IMR-90 (cell line): ENCODE measurements around the gene MSL3B.

Experiments
- ATAC-seq: fragments of 200-7000 bp; cut with Tn5 transposase; 2 replicates; pipeline ENCODE4 v1.9.1; 2020; ENCODE audit warnings: low read depth, mild to moderate bottlenecking, moderate library complexity
- BruUV-seq: library from RNA; stranded (reverse); fragments of 400-500 nt; replicated peaks from 2 replicates; lab custom pipeline; 2021; lab: Mats Ljungman, UMichigan
- CTCF ChIA-PET: fragments of 300-600 bp; formaldehyde crosslinking; extraction: SDS; loops from one replicate; lab custom pipeline; 2021; ENCODE audit warnings: antibody characterized with exemption; lab: Yijun Ruan, JAX
- POLR2A ChIA-PET: fragments of 300-600 bp; sonication (Branson Sonifier 250); formaldehyde crosslinking; loops from one replicate; lab custom pipeline; 2022; ENCODE audit warnings: antibody characterized with exemption; ENCODE audit not compliant: unreplicated experiment; lab: Charles Lee
- DNase-seq: peaks from one replicate; pipeline ENCODE4 v3.0.0; 2013
- H2AFZ ChIP-seq: replicated peaks from 2 replicates; pipeline ENCODE3; 2013; ENCODE audit warnings: low read length, mild to moderate bottlenecking; ENCODE audit not compliant: poor library complexity
- H2AK5ac ChIP-seq: 2 replicates; pipeline ENCODE4 v1.6.1; 2013; ENCODE audit warnings: low read depth, low read length, inconsistent platforms
- H2AK9ac ChIP-seq: replicated peaks from 2 replicates; pipeline ENCODE3; 2013; ENCODE audit warnings: mild to moderate bottlenecking, low read depth, low read length, moderate library complexity; ENCODE audit not compliant: poor library complexity
- H2BK120ac ChIP-seq: 2 replicates; pipeline ENCODE4 v1.6.1; 2013; ENCODE audit warnings: low read depth, low read length, inconsistent platforms
- H2BK15ac ChIP-seq: 3 replicates; pipeline ENCODE4 v1.6.1; 2013; ENCODE audit warnings: low read depth, low read length, inconsistent platforms
- H2BK20ac ChIP-seq: 2 replicates; pipeline ENCODE4 v1.6.1; 2013; ENCODE audit warnings: low read depth, mild to moderate bottlenecking, inconsistent platforms, low read length, moderate library complexity
- H2BK5ac ChIP-seq: 2 replicates; pipeline ENCODE4 v1.6.1; 2013; ENCODE audit warnings: mild to moderate bottlenecking, low read depth, low read length, inconsistent platforms; ENCODE audit not compliant: poor library complexity, severe bottlenecking
- H3K14ac ChIP-seq: replicated peaks from 2 replicates; pipeline ENCODE4 v1.6.1; 2013; ENCODE audit warnings: low read depth, low read length, inconsistent platforms
- H3K18ac ChIP-seq: 2 replicates; pipeline ENCODE4 v1.6.1; 2013; ENCODE audit warnings: low read depth, low read length, control low read depth
- H3K23ac ChIP-seq: 2 replicates; pipeline ENCODE4 v1.6.1; 2013; ENCODE audit warnings: low read depth, low read length, inconsistent platforms
- H3K27ac ChIP-seq: 2 replicates; pipeline ENCODE4 v1.5.1; 2013; ENCODE audit warnings: mild to moderate bottlenecking, control low read depth, low read length; ENCODE audit not compliant: insufficient read depth
- H3K27me3 ChIP-seq: 2 replicates; pipeline ENCODE4 v1.6.1; 2013; ENCODE audit warnings: low read length; ENCODE audit not compliant: control insufficient read depth, insufficient read depth
- H3K36me3 ChIP-seq: 2 replicates; pipeline ENCODE4 v1.6.1; 2013; ENCODE audit warnings: low read length, mixed read lengths; ENCODE audit not compliant: control insufficient read depth, insufficient read depth
- H3K4ac ChIP-seq: 2 replicates; pipeline ENCODE4 v1.6.1; 2013; ENCODE audit warnings: low read depth, low read length, inconsistent platforms
- H3K4me1 ChIP-seq: 2 replicates; pipeline ENCODE4 v1.6.1; 2013; ENCODE audit warnings: low read length, mixed read lengths; ENCODE audit not compliant: control insufficient read depth, insufficient read depth
- H3K4me2 ChIP-seq: 2 replicates; pipeline ENCODE4 v1.6.1; 2013; ENCODE audit warnings: low read depth, mild to moderate bottlenecking, control low read depth, low read length, moderate library complexity
- H3K4me3 ChIP-seq: 2 replicates; pipeline ENCODE4 v1.5.1; 2013; ENCODE audit warnings: low read depth, mild to moderate bottlenecking, control low read depth, low read length, moderate library complexity; ENCODE audit not compliant: insufficient read depth
- H3K56ac ChIP-seq: 2 replicates; pipeline ENCODE4 v1.6.1; 2013; ENCODE audit warnings: low read length, inconsistent platforms; ENCODE audit not compliant: insufficient read depth; ENCODE audit errors: extremely low read depth
- H3K79me1 ChIP-seq, 2 experiments: 2 replicates each; pipeline ENCODE4 v1.6.1; 2013; ENCODE audit warnings: low read length in 2 of 2, inconsistent platforms in 1 of 2, low read depth in 1 of 2
- H3K9ac ChIP-seq: 2 replicates; pipeline ENCODE4 v1.6.1; 2013; ENCODE audit warnings: low read depth, low read length, control low read depth
- H3K9me1 ChIP-seq: 2 replicates; pipeline ENCODE4 v1.6.1; 2013; ENCODE audit warnings: low read length, inconsistent platforms; ENCODE audit not compliant: insufficient read depth
- H3K9me3 ChIP-seq: 2 replicates; pipeline ENCODE4 v1.6.1; 2013; ENCODE audit warnings: low read length; ENCODE audit not compliant: control insufficient read depth, insufficient read depth
- H4K20me1 ChIP-seq: 2 replicates; pipeline ENCODE4 v1.6.1; 2013; ENCODE audit warnings: low read length, inconsistent platforms; ENCODE audit not compliant: insufficient read depth
- H4K5ac ChIP-seq: 2 replicates; pipeline ENCODE4 v1.6.1; 2013; ENCODE audit warnings: mild to moderate bottlenecking, low read depth, low read length, control low read depth
- H4K8ac ChIP-seq, 2 experiments: 2 replicates each; pipeline ENCODE4 v1.6.1; 2013; ENCODE audit warnings: low read depth in 2 of 2, low read length in 2 of 2, control low read depth in 1 of 2, inconsistent platforms in 1 of 2
- H4K91ac ChIP-seq: 2 replicates; pipeline ENCODE4 v1.6.1; 2013; ENCODE audit warnings: low read depth, low read length, inconsistent platforms; ENCODE audit not compliant: insufficient read depth
- BHLHE40 ChIP-seq: fragments of 150-350 bp; IDR thresholded peaks from 2 replicates; pipeline ENCODE4 v1.6.1; 2016; ENCODE audit warnings: mild to moderate bottlenecking, low read depth, low read length
- CEBPB ChIP-seq: IDR thresholded peaks from 2 replicates; pipeline ENCODE4 v1.6.1; 2012; ENCODE audit warnings: low read depth, low read length, improper control_type of control experiment
- CHD1 ChIP-seq: IDR thresholded peaks from 2 replicates; pipeline ENCODE4 v1.6.1; 2012; ENCODE audit warnings: low read depth, low read length, improper control_type of control experiment
- ELK1 ChIP-seq: fragments of 150-350 bp; IDR thresholded peaks from 2 replicates; pipeline ENCODE4 v1.6.1; 2016; ENCODE audit warnings: low read depth, mild to moderate bottlenecking, low read length, moderate library complexity, borderline replicate concordance
- FOS ChIP-seq: fragments of 150-350 bp; IDR thresholded peaks from 2 replicates; pipeline ENCODE4 v1.6.1; 2016; ENCODE audit warnings: low read depth, low read length
- MAFK ChIP-seq: IDR thresholded peaks from 2 replicates; pipeline ENCODE4 v1.6.1; 2012; ENCODE audit warnings: low read depth, low read length, improper control_type of control experiment
- MAZ ChIP-seq: IDR thresholded peaks from 2 replicates; pipeline ENCODE4 v1.6.1; 2012; ENCODE audit warnings: low read depth, mild to moderate bottlenecking, low read length, improper control_type of control experiment, moderate library complexity, borderline replicate concordance
- MXI1 ChIP-seq: IDR thresholded peaks from 2 replicates; pipeline ENCODE4 v1.6.1; 2012; ENCODE audit warnings: low read depth, mild to moderate bottlenecking, low read length, moderate library complexity, borderline replicate concordance
- NFE2L2 ChIP-seq: fragments of 150-350 bp; IDR thresholded peaks from 2 replicates; pipeline ENCODE4 v1.6.1; 2016; ENCODE audit warnings: low read depth, mild to moderate bottlenecking, low read length
- POLR2A ChIP-seq: IDR thresholded peaks from 2 replicates; pipeline ENCODE4 v1.6.1; 2012; ENCODE audit warnings: mild to moderate bottlenecking, low read depth, low read length
- RAD21 ChIP-seq: IDR thresholded peaks from 2 replicates; pipeline ENCODE4 v1.6.1; 2012; ENCODE audit warnings: low read length, improper control_type of control experiment
- RCOR1 ChIP-seq: IDR thresholded peaks from 2 replicates; pipeline ENCODE4 v1.6.1; 2012; ENCODE audit warnings: mild to moderate bottlenecking, low read length, improper control_type of control experiment; ENCODE audit not compliant: insufficient replicate concordance
- RFX5 ChIP-seq: IDR thresholded peaks from 2 replicates; pipeline ENCODE4 v1.8.0; 2012; ENCODE audit warnings: low read depth, mild to moderate bottlenecking, low read length, moderate library complexity
- SMC3 ChIP-seq: fragments of 150-350 bp; IDR thresholded peaks from 2 replicates; pipeline ENCODE4 v1.6.1; 2016; ENCODE audit warnings: low read depth, mild to moderate bottlenecking, antibody characterized with exemption, low read length, moderate library complexity
- WGBS, 2 experiments: methylation state at CpG; one replicate each; pipeline versions ENCODE4 v1.1.5 to v1.1.7; 2013; ENCODE audit warnings: missing lambda C conversion rate in 2 of 2; ENCODE audit not compliant: insufficient read length in 1 of 2; ENCODE audit errors: extremely low coverage in 2 of 2; 5-methylcytosine and 5-hydroxymethylcytosine counted together
- dilution Hi-C: fragments of 300-500 bp; cut with HindIII; formaldehyde crosslinking; loops from one replicate; pipeline ENCODE4 v1.14.3; 2018; ENCODE audit warnings: low sequenced_read_pairs; ENCODE audit not compliant: unreplicated experiment
- in situ Hi-C: fragments of 300-500 bp; cut with MboI; formaldehyde crosslinking; loops from 3 replicates; pipeline ENCODE4 v1.14.3; 2019; ENCODE audit warnings: low sequenced_read_pairs, inconsistent platforms, mixed read lengths
- intact Hi-C: fragments of 100-400 bp; cut with micrococcal nuclease; formaldehyde crosslinking; loops from 2 replicates; pipeline ENCODE4 v1.10.0; 2022
- TF ChIP-seq, protein P1 (sequence below): conservative IDR thresholded peaks from 2 replicates; pipeline ENCODE4 v1.5.1; 2012; ENCODE audit warnings: mild to moderate bottlenecking, low read depth, low read length, improper control_type of control experiment
- TF ChIP-seq, protein P2 (sequence below): fragments of 150-350 bp; IDR thresholded peaks from 2 replicates; pipeline ENCODE4 v1.6.1; 2017; ENCODE audit warnings: mild to moderate bottlenecking, antibody characterized with exemption, low read length, low read depth

The MSL3B gene

GRCh38 chr2:233862261-233862768, 5.9 kb downstream of the MSL3B start:
- Histone ChIP-seq H3K79me1 (0 out of 4 replicates have a peak, but pooled peaks cover 0 to 3% of the 10 kb centered on the region in 2 experiments), H3K18ac (no peak overlapping the region), H3K4me3 (no peak overlapping the region), H3K23ac (no peak overlapping the region), H4K20me1 (no peaks in the 10 kb centered on the region), H2AFZ (no peak overlapping the region), H4K8ac (no peak overlapping the region), H3K36me3 (peaks cover 4% of the 10 kb centered on the region; the same call in 1 of the 2 replicates), H2AK5ac (no peak overlapping the region), H3K27ac (no peak overlapping the region), H3K4me1 (no peaks in the 10 kb centered on the region), H2AK9ac (no peak overlapping the region), H3K27me3 (no peaks in the 10 kb centered on the region), H4K91ac (no peak overlapping the region), H4K5ac (no peak overlapping the region), H3K56ac (no peak overlapping the region), H3K9me3 (no peaks in the 10 kb centered on the region), H3K14ac (no peak overlapping the region), H3K9me1 (no peaks in the 10 kb centered on the region), H2BK120ac (no peak overlapping the region), H2BK5ac (no peak overlapping the region), H3K9ac (no peak overlapping the region), H2BK15ac (no peak overlapping the region), H2BK20ac (no peak overlapping the region), H3K4me2 (no peak overlapping the region), H3K4ac (no peak overlapping the region)
- ATAC-seq = no peak
- POLR2A ChIA-PET = no interaction called here
- intact Hi-C loops = no loop called here
- BruUV-seq = no TSS peak
- WGBS, 2 experiments = no CpG with 5 or more reads among the region's 4 CpGs
- in situ Hi-C loops = no loop called here
- dilution Hi-C loops = no loop called here
- no peak for DNase-seq
- no peak for TF ChIP-seq MAZ
- TF ChIP-seq, protein P1, sequence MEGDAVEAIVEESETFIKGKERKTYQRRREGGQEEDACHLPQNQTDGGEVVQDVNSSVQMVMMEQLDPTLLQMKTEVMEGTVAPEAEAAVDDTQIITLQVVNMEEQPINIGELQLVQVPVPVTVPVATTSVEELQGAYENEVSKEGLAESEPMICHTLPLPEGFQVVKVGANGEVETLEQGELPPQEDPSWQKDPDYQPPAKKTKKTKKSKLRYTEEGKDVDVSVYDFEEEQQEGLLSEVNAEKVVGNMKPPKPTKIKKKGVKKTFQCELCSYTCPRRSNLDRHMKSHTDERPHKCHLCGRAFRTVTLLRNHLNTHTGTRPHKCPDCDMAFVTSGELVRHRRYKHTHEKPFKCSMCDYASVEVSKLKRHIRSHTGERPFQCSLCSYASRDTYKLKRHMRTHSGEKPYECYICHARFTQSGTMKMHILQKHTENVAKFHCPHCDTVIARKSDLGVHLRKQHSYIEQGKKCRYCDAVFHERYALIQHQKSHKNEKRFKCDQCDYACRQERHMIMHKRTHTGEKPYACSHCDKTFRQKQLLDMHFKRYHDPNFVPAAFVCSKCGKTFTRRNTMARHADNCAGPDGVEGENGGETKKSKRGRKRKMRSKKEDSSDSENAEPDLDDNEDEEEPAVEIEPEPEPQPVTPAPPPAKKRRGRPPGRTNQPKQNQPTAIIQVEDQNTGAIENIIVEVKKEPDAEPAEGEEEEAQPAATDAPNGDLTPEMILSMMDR = no peak
- TF ChIP-seq ELK1 = no peak
- TF ChIP-seq POLR2A = no peak
- TF ChIP-seq RCOR1 = no peak
- TF ChIP-seq, protein P2, sequence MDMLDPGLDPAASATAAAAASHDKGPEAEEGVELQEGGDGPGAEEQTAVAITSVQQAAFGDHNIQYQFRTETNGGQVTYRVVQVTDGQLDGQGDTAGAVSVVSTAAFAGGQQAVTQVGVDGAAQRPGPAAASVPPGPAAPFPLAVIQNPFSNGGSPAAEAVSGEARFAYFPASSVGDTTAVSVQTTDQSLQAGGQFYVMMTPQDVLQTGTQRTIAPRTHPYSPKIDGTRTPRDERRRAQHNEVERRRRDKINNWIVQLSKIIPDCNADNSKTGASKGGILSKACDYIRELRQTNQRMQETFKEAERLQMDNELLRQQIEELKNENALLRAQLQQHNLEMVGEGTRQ = no peak
- TF ChIP-seq NFE2L2 = no peak
- TF ChIP-seq BHLHE40 = no peak
- TF ChIP-seq RFX5 = no peak
- TF ChIP-seq MXI1 = no peak
- no peak for TF ChIP-seq CEBPB
- no peak for TF ChIP-seq CHD1
- TF ChIP-seq SMC3 = no peak
- TF ChIP-seq RAD21 = no peak
- TF ChIP-seq FOS = no peak
- no peak for TF ChIP-seq MAFK
- CTCF ChIA-PET = no interaction called here
